Activated T-helper 17 cell treated with anti-CD3 and anti-CD28 coated beads, Interleukin-2, amount 50 U/mL, for 72 hours (primary cell): Measurements from ENCODE around the gene RSPH6A. TPM values are rescaled to one million over a fixed set of nuclear protein-coding genes. Genes with fewer than 3 reads are reported as not detected.

Experiments
- ATAC-seq: fragments of 150-1000 bp; cut with Tn5 transposase; replicated peaks from 2 replicates; pipeline ENCODE4 v1.10.0; 2021; ENCODE audit warnings: mild to moderate bottlenecking, moderate library complexity
- H3K27ac Mint-ChIP-seq: one replicate; pipeline ENCODE4 v1.8.0; 2022; ENCODE audit warnings: mixed read lengths
- H3K27me3 Mint-ChIP-seq: one replicate; pipeline ENCODE4 v1.8.0; 2022; ENCODE audit warnings: mixed read lengths
- H3K36me3 Mint-ChIP-seq: one replicate; pipeline ENCODE4 v1.8.0; 2022; ENCODE audit warnings: low read depth, mild to moderate bottlenecking, mixed read lengths
- H3K4me1 Mint-ChIP-seq: one replicate; pipeline ENCODE4 v1.8.0; 2022; ENCODE audit warnings: mixed read lengths
- H3K4me3 Mint-ChIP-seq: one replicate; pipeline ENCODE4 v1.8.0; 2022; ENCODE audit warnings: mild to moderate bottlenecking, mixed read lengths
- H3K9me3 Mint-ChIP-seq: one replicate; pipeline ENCODE4 v1.8.0; 2022; ENCODE audit warnings: mixed read lengths
- total RNA-seq, 2 donors: library from RNA; stranded (reverse); gene quantifications; one replicate each; pipeline ENCODE4 v1.2.3, GENCODE V29; 2022

RSPH6A gene
- total RNA-seq, 2 donors from 2014 or later: 0.26 to 0.40 TPM

DNA sequence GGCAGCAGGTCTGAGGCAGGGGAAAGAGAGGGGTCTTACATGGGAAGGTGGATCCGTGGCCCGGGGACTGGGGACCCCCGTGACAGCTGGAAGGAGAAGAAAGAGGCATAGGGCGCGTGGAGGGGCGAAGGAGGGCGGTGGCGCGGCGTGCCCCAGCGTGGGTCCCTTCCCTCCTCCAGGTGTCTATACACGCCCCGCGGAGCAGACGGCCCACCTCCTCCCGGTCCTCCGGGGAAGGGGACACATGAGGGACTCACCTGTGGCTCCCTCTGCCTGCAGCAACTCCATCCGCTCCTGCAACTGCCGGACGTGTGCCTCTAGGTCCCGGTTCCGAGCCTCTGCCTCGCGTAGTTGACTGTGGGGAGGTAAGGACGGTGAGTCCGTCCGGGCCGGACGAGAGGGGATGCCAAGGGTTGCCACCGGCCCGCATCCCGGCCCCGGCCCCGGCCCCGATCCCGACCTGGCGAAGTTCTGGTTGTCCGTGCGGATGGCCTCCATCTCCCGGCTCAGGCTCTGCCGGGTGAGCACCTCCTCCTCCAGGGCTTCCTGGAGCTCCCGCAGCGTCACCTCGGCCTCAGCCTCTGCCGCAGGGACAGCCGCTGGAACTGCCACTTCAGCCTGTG lies 43.7 kb downstream of the RSPH6A start:
- Mint-ChIP-seq H3K36me3 (peaks cover 6% of the 10 kb centered on the region), H3K9me3 (no peaks in the 10 kb centered on the region), H3K27ac (no peak overlapping the region), H3K4me3 (peak overlapping the region; percentile 84), H3K27me3 (no peaks in the 10 kb centered on the region), H3K4me1 (peaks cover 6% of the 10 kb centered on the region)
- no peak for ATAC-seq

DNA sequence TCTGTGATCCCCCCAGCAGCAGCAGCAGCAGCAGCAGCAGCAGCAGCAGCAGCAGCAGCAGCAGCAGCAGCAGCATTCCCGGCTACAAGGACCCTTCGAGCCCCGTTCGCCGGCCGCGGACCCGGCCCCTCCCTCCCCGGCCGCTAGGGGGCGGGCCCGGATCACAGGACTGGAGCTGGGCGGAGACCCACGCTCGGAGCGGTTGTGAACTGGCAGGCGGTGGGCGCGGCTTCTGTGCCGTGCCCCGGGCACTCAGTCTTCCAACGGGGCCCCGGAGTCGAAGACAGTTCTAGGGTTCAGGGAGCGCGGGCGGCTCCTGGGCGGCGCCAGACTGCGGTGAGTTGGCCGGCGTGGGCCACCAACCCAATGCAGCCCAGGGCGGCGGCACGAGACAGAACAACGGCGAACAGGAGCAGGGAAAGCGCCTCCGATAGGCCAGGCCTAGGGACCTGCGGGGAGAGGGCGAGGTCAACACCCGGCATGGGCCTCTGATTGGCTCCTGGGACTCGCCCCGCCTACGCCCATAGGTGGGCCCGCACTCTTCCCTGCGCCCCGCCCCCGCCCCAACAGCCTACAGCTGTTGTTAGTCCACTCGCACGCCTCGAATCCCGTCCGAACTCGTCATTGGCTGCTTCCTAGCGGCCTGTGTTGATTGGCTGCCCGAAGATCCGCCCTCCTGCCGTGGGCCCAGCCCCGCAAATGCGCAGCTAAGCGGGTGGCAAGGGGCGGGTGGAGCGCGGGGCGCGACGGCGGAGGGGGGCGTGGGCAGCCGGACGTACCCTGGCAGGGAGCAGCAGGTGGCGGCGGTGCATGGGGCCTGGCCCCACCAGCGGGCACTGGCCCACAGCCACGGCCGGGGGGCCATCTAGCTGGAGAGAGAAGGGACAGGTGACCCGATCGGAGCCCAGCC lies 44.7 kb downstream of the RSPH6A start:
- peaks cover 6% of the 10 kb centered on the region for H3K36me3 Mint-ChIP-seq
- peak overlapping the region; percentile 84 for H3K4me3 Mint-ChIP-seq
- no peaks in the 10 kb centered on the region for H3K27me3 Mint-ChIP-seq
- peak; percentile 73 for ATAC-seq
- no peaks in the 10 kb centered on the region for H3K9me3 Mint-ChIP-seq
- no peak overlapping the region for H3K27ac Mint-ChIP-seq
- H3K4me1 Mint-ChIP-seq: peaks cover 6% of the 10 kb centered on the region

DNA sequence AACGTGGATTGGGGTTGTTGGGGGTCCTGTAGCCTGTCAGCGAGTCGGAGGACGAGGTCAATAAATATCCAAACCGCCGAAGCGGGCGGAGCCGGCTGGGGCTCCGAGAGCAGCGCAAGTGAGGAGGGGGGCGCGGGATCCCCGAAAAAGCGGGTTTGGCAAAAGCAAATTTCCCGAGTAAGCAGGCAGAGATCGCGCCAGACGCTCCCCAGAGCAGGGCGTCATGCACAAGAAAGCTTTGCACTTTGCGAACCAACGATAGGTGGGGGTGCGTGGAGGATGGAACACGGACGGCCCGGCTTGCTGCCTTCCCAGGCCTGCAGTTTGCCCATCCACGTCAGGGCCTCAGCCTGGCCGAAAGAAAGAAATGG lies 45.3 kb downstream of the RSPH6A start:
- Mint-ChIP-seq H3K9me3 (no peaks in the 10 kb centered on the region), H3K4me3 (peak overlapping the region; percentile 84), H3K27ac (peak overlapping the region; percentile 81), H3K27me3 (no peaks in the 10 kb centered on the region), H3K36me3 (peaks cover 6% of the 10 kb centered on the region), H3K4me1 (peaks cover 6% of the 10 kb centered on the region)
- ATAC-seq: peak; percentile 32

DNA sequence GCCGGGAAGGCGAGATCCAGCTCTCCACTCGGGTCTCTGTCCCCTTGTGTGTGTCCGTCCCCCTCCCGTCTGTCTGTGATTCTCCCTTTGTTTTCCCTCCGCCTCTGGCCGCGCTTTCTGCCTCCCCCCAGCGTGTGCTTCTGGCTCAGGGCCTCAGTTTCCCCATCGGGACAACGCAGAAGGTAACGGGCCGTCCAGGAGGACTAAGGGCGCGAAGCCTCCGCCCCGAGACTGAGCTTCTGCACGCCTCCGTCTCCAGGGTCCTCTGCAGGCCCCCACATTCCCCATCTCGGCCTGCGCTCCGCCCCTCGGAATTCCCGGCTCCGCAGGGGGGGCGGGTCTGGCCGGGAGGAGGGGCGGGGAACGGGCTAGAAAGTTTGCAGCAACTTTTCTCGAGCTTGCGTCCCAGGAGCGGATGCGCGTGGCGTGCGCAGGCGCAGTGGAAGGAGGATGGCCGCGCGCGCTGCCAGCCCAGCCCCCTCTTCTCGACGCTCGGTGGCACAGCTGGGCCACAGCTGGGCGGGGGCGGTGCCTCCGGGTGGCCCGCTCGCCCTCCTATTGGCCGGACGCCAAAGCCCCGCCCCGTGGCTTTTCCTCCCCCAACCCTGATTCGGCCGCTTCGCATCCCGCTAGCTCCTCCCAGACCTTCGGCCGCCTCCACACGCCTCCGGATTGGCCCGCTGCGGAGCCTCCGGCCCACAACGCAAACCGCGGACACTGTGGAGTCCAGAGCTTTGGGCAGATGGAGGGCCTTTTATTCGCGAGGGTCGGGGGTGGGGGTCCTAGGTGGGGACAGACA lies 45.9 kb downstream of the RSPH6A start, which contains the start of gene SIX5:
Gene SIX5, minus strand, starts transcription at position 269 of the 799 bp plus-strand sequence. CDS start 408 bp downstream, outside the sequence.
- Mint-ChIP-seq H3K27ac (peak within 1 kb of the TSS; percentile 81), H3K4me1 (peaks cover 6% of the 10 kb centered on the region), H3K9me3 (no peaks in the 10 kb centered on the region), H3K4me3 (peak within 1 kb of the TSS; percentile 84), H3K36me3 (peaks cover 6% of the 10 kb centered on the region), H3K27me3 (no peaks in the 10 kb centered on the region)
- ATAC-seq: peak; percentile 82

DNA sequence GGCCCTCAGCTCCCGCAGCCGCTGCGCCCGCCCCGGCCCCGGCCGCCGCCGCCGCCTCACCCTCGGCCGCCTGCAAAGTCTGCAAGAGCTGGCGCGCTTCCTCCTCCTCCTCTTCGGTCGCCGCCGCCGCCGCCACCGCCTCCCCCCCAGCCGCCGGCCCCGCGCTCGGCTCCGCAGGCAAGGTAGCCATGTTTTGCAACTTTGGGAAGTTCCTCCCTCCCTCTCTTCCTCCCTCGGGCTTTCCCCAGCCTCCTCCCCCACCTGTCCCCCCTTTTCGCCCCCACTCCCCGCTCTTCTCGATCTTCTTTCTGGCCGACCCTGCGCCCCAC lies 46.5 kb downstream of the RSPH6A start:
- Mint-ChIP-seq H3K9me3 (no peaks in the 10 kb centered on the region), H3K27me3 (no peaks in the 10 kb centered on the region), H3K4me1 (peaks cover 6% of the 10 kb centered on the region), H3K4me3 (peak overlapping the region; percentile 84), H3K36me3 (peaks cover 6% of the 10 kb centered on the region), H3K27ac (peak overlapping the region; percentile 81)
- no peak for ATAC-seq

DNA sequence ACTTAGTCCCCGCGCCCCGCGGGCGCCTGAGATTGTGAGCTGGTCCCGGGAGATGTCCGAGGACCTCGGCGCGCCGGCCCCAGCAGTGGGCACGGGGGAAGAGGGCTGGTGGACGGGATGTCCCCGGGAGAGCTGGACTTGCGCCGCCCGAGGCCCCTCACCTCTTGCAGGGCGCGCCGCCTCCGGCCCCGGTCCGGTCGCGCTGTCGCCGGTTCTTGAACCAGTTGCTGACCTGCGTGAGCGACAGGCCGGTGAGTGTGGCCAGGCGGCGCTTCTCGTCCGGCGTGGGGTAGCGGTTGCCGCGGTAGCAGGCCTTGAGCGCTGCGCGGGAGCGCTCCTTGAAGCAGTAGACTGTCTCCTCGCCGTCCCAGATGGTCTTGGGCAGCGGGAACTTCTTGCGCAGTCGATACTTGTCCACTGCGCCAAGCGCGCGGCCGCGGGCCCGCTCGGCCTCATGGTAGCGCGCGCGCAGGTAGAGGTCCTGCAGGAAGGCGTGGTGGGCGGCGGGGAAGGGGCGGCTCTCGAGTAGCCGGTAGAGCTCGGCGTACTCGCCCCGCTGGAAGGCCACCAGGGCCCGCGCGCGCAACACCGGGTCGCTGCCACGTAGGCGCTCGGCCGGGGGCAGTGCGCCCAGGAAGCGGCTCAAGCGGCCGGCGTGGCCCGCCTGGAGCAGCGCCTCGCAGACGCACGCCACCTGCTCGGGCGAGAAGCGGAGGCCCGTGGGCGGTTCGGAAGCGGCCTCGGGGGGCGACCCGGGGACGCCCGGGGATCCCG lies 47.0 kb downstream of the RSPH6A start:
- Mint-ChIP-seq H3K27me3 (no peaks in the 10 kb centered on the region), H3K36me3 (peaks cover 6% of the 10 kb centered on the region), H3K4me1 (peaks cover 6% of the 10 kb centered on the region)

DNA sequence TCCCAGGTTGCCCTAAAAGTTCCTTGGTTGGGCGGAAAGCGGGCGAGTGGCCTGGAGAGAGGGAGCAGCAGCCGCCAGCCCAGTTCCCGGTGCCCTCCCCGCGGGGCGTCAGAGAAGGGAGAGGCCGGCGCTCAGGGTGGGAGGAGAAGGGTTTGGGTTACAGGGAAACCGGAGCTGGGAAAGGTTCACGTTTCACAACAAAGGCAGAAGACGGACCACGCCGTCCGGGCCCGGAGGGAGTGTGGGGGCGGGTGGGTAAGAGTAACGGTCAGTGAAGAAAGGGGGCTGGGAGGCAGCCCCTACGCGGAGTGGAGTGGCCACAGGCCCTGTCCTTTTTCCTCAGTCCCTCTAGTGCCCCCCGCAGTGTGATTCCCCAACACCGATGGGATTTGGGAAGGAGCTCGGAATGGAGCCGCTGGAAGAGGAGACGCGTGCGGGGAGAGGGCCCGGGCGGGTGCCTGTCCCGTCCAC lies 47.7 kb downstream of the RSPH6A start:
- ATAC-seq: no peak
- Mint-ChIP-seq H3K27ac (no peak overlapping the region), H3K9me3 (no peaks in the 10 kb centered on the region), H3K4me1 (peaks cover 5% of the 10 kb centered on the region), H3K36me3 (peaks cover 6% of the 10 kb centered on the region), H3K4me3 (peak overlapping the region; percentile 54), H3K27me3 (no peaks in the 10 kb centered on the region)

More for the DNA sequence above, 47.0 kb downstream of the RSPH6A start:
- peak overlapping the region; percentile 54 for H3K4me3 Mint-ChIP-seq
- no peak overlapping the region for H3K27ac Mint-ChIP-seq
- no peak for ATAC-seq
- H3K9me3 Mint-ChIP-seq: no peaks in the 10 kb centered on the region

DNA sequence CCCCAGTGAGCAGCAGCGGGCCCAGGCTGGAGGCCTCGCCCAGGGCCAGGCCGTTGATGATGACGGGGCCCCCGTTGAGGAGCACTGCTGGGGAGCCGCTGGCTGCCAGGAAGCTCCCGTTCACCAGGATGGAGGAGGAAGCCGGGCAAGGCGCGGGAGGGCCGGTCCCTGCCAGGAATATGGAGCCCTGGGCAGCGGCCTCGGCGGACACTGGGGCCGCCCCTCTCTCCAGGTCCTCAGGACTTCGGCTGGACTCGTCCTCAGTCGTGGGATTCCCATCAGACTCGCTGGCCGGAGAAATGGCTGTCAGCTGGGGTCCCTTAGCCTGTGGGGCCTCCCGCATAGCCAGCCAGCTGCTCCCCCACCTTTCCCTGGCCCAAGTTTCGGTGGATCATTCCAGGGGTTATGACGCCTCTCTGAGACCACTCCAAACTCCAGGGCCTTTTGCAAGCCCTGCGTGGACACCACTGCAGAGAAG lies 48.2 kb downstream of the RSPH6A start:
- Mint-ChIP-seq H3K36me3 (peaks cover 6% of the 10 kb centered on the region), H3K9me3 (no peaks in the 10 kb centered on the region), H3K4me3 (peak overlapping the region; percentile 54), H3K4me1 (no peaks in the 10 kb centered on the region), H3K27ac (no peak overlapping the region), H3K27me3 (no peaks in the 10 kb centered on the region)
- no peak for ATAC-seq

DNA sequence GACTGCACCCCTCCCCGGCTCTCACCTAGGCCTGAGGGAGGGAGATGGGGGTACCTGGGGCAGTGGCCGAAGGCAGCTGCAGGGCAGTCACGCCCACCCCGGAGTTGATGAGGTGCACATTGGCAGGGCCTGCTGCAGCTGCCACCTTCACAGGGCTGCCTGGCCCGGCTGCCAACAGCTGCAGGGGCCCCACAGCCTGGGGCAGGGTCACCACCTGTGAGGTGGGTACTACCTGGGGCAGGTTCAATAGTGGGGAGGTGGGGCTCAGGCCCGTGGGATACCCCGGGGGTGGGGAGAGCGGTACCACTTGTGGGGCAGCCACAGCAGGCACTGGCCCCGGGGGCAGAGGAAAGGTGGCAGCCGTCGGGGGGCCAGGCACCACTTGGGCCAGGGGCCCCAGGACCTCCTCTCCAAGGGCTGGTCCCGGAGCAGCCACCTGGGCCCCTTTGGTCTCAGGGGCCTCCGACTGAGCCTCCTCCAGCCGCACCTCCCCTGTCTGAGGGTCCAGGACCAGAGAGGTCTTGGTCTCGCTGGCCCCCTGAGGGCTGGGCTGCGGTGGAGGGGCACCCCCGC lies 48.7 kb downstream of the RSPH6A start:
- Mint-ChIP-seq H3K27me3 (no peaks in the 10 kb centered on the region), H3K9me3 (no peaks in the 10 kb centered on the region), H3K27ac (no peak overlapping the region), H3K36me3 (peaks cover 6% of the 10 kb centered on the region), H3K4me1 (no peaks in the 10 kb centered on the region), H3K4me3 (no peak overlapping the region)
- ATAC-seq: no peak

DNA sequence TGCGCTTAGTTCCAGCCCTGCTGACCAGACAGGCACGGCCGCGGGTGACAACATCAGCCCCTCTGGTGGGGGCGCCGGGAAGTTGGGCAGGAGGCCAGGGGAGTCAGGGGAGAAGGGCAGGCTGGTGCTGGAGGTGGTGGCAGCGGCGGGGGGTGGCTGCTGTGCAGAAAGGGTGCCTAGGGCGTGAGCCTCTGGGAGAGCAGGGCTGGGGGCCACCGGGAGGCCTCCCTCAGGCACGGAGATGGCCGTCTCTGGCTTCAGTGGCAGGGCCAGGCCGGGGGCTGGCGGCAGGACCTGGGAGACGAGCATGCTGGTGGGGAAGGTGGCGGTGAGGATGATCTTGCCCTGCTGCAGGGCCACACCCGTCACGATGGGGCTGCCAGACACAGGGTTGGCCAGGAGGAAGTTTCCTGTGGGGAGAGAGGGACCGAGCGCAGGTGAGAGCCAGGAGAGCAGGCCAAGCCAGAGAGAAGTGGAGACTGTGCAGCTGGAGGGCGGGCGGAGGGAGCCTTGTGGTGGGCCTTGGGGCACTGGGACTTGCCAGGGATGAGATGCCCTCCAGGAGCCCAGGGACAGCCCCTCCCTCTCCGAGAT lies 49.3 kb downstream of the RSPH6A start:
- Mint-ChIP-seq H3K27ac (no peak overlapping the region), H3K9me3 (no peaks in the 10 kb centered on the region), H3K27me3 (no peaks in the 10 kb centered on the region), H3K4me1 (no peaks in the 10 kb centered on the region), H3K36me3 (peaks cover 6% of the 10 kb centered on the region), H3K4me3 (no peak overlapping the region)
- ATAC-seq: no peak

DNA sequence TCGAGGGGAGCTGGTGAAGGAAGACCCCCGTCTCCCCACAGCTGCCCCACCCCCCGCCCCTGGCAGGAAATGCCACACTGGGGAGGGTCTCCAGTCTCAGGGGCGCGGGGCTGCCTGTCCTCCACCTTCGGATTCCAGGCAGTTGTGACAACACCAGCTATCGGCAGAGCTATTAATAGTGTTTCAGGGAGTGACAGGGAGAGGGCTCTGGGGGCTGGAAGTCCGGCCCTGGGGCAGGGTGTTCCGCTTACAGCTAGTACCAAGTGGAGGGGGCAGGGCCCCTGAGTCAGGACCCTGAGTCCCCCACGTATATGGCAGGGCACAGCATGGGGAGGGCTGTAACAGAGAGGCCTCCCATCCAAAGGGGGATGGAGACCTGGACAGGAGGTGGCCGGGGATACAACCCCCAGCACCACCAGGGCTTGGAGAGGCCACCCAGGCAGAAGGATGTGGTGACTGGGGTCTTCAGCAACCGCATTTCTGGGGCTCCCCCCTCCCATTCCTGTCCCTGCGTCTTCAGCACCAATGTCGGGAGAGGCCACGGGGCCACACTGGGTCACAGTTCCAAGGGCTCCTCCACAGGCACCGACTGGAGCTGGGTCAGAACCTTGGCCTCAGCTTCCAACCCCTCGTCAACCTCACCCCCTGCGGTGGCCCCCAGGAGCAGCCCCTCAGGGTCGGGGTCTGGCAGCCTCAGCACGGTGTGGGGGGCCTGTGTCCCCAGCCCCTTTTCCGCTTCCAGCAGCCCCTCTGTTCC lies 50.0 kb downstream of the RSPH6A start:
- Mint-ChIP-seq H3K9me3 (no peaks in the 10 kb centered on the region), H3K36me3 (peaks cover 6% of the 10 kb centered on the region), H3K4me3 (no peak overlapping the region), H3K27me3 (no peaks in the 10 kb centered on the region), H3K27ac (no peak overlapping the region), H3K4me1 (no peaks in the 10 kb centered on the region)
- no peak for ATAC-seq

DNA sequence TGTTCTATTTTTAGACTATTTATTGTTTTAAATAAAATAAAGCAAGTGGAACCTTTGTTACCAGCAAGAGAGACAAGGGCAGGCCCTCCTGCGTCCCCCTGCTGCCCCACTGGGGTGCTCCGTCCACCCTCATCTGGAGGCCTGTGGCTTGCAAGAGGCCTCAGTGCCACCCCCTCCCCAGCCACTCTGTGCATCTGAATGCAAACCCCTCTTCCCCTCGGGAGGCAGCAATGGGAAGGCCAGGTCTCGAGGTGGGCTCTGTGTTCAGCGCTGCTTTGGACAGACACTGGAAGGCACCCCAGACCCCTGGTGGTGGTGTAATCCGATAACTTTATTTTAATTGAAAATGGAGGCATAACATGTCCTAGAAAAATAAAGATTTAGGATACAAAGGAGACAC lies 50.6 kb downstream of the RSPH6A start:
- H3K27me3 Mint-ChIP-seq: no peaks in the 10 kb centered on the region
- H3K27ac Mint-ChIP-seq: no peak overlapping the region
- peaks cover 6% of the 10 kb centered on the region for H3K36me3 Mint-ChIP-seq
- H3K9me3 Mint-ChIP-seq: no peaks in the 10 kb centered on the region
- no peak for ATAC-seq
- H3K4me1 Mint-ChIP-seq: no peaks in the 10 kb centered on the region
- no peak overlapping the region for H3K4me3 Mint-ChIP-seq
